Fibroblast of the aortic adventitia (primary cell): ENCODE measurements around the gene IRAK2. TPM values are rescaled to one million over a fixed set of nuclear protein-coding genes. Genes with fewer than 3 reads are reported as not detected.
"Not testable (repeated sequence)": the region's sequence is repeated elsewhere in the genome, so short reads cannot be mapped to it uniquely, and the experiment has no call there.

Experiments
- DNase-seq: peaks from one replicate; pipeline ENCODE4 v3.0.0-alpha.2; 2010; ENCODE audit warnings: low read depth
- H3K4me3 ChIP-seq: 2 replicates; pipeline ENCODE4 v1.5.1; 2011; ENCODE audit warnings: low read depth, mild to moderate bottlenecking, control low read depth, low read length, moderate library complexity
- total RNA-seq: library from RNA; depleted of rRNA; stranded (reverse); fragments of >200 nt; gene quantifications from 2 replicates; pipeline ENCODE4 v1.2.3, GENCODE V29; 2012; ENCODE audit warnings: low replicate concordance
- TF ChIP-seq, protein P1 (sequence below): IDR thresholded peaks from 2 replicates; pipeline ENCODE4 v1.5.1; 2011; ENCODE audit warnings: mild to moderate bottlenecking, low read length, control low read depth, inconsistent platforms; ENCODE audit not compliant: insufficient read depth

Gene IRAK2
- total RNA-seq, 1 donor = 9.1 TPM

- TF ChIP-seq, protein P1, sequence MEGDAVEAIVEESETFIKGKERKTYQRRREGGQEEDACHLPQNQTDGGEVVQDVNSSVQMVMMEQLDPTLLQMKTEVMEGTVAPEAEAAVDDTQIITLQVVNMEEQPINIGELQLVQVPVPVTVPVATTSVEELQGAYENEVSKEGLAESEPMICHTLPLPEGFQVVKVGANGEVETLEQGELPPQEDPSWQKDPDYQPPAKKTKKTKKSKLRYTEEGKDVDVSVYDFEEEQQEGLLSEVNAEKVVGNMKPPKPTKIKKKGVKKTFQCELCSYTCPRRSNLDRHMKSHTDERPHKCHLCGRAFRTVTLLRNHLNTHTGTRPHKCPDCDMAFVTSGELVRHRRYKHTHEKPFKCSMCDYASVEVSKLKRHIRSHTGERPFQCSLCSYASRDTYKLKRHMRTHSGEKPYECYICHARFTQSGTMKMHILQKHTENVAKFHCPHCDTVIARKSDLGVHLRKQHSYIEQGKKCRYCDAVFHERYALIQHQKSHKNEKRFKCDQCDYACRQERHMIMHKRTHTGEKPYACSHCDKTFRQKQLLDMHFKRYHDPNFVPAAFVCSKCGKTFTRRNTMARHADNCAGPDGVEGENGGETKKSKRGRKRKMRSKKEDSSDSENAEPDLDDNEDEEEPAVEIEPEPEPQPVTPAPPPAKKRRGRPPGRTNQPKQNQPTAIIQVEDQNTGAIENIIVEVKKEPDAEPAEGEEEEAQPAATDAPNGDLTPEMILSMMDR = peak; percentile 61
- DNase-seq = peak; percentile 46
- no peak overlapping the region for H3K4me3 ChIP-seq
Measured at GRCh38 chr3:10263646-10264363, 99.1 kb downstream of the IRAK2 start.

DNA sequence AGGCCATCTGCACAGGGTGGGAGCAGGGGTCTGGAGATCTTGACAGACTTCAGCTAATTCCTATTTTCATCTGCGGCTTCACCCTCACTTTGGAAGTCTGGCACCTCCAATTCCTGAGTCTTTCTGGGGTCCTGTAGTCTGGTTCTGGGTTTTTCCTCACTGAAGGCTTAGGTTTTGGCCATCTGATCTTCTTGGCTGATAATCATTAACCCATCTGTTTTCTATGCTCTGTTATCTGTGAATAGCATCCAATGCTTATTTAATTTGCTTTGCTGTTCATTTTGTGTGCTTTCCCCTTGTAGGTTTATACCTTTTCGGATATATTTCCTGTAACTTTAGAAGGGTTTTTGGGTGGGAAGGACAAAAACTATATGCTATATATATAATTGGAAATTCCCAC, 101.1 kb downstream of the IRAK2 start:
- TF ChIP-seq, protein P1 = no peak
- no peak overlapping the region for H3K4me3 ChIP-seq
- no peak for DNase-seq

GRCh38 chr3:10266936-10267335, 102.2 kb downstream of the IRAK2 start:
- not testable (repeated sequence) for DNase-seq, H3K4me3 ChIP-seq

- TF ChIP-seq, protein P1 = no peak
- no peak for DNase-seq
- no peak overlapping the region for H3K4me3 ChIP-seq
Measured at GRCh38 chr3:10268116-10268515, 103.4 kb downstream of the IRAK2 start.

- DNase-seq = no peak
- no peak overlapping the region for H3K4me3 ChIP-seq
- TF ChIP-seq, protein P1 = no peak
Measured at GRCh38 chr3:10268930-10269329, 104.2 kb downstream of the IRAK2 start.

DNA sequence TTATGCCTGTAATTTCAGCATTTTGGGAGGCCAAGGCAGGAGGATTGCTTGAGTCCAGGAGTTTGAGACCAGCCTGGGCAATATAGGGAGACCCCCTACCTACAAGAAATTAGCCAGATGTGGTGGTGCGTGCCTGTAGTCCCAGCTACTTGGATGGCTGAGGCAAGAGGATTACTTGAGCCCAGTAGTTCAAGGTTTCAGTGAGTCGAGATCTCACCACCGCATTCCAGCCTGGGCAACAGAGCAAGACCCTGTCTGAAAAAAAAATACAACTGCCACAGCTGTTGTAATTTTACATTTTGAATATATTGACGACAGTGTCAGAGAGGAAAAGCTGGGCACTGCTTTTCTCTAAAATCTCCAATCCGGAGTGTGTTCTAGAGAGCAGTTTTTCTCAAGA, 104.7 kb downstream of the IRAK2 start:
- H3K4me3 ChIP-seq = no peak overlapping the region
- DNase-seq = no peak
- TF ChIP-seq, protein P1 = no peak

GRCh38 chr3:10272476-10272875, 107.8 kb downstream of the IRAK2 start:
- not testable (repeated sequence) for H3K4me3 ChIP-seq, DNase-seq

DNA sequence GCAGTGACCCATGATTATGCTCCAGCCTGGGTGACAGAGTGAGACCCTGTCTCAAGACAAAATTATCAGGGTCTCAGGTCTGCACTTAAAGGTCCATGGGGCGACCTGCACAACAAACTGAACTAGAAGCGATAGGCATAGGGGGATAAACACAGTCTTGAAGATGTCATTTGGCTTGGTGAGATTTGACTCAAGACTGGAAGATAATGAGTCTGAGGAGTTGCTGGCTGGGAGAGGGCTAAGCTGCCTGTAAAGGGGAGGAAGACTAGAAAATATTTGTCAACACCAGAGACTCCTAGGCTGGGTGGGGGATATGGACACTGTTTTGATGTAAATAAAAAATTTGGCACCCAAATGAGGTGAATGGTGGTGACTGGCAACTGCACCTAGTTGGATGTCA, 108.3 kb downstream of the IRAK2 start:
- no peak overlapping the region for H3K4me3 ChIP-seq
- TF ChIP-seq, protein P1 = no peak
- DNase-seq = no peak
